Sigmoid colon (tissue), 7 donors: ENCODE results near the gene POGLUT2. TPM values are rescaled to one million over a fixed set of nuclear protein-coding genes. Genes with fewer than 3 reads are reported as not detected.

ENCODE experiments used
- DNase-seq: peaks from one replicate; pipeline ENCODE4 v3.0.0-alpha.2; 2019
- H3K27ac ChIP-seq, 4 donors: fragments of 200-600 bp; sonication (generic); one replicate each; pipeline ENCODE4 v1.5.1; 2016 to 2019; ENCODE audit warnings: mild to moderate bottlenecking in 1 of 4
- H3K27me3 ChIP-seq, 3 donors: fragments of 200-600 bp; sonication (generic); one replicate each; pipeline ENCODE4 v1.5.1; 2019; ENCODE audit warnings: mild to moderate bottlenecking in 1 of 3
- H3K36me3 ChIP-seq, 4 donors: fragments of 200-600 bp; sonication (generic); one replicate each; pipeline ENCODE4 v1.5.1; 2016 to 2019
- H3K4me1 ChIP-seq, 4 donors: fragments of 200-600 bp; sonication (generic); one replicate each; pipeline ENCODE4 v1.5.1; 2017 to 2019
- H3K4me3 ChIP-seq, 4 donors: fragments of 200-600 bp; sonication (generic); one replicate each; pipeline ENCODE4 v1.5.1; 2017 to 2019; ENCODE audit warnings: mild to moderate bottlenecking in 2 of 4, moderate library complexity in 1 of 4
- H3K9me3 ChIP-seq, 4 donors: fragments of 200-600 bp in 3 of 4; sonication (generic) in 3 of 4; one replicate each; pipeline versions ENCODE4 v1.5.1 to v1.6.1; 2013 to 2019
- CTCF ChIP-seq, 4 experiments: fragments of 450-650 bp in 3 of 4; fragments of 200-600 bp in 1 of 4; IDR thresholded peaks; one replicate each; pipeline ENCODE4 v1.5.1; 2016 to 2019; ENCODE audit warnings: antibody characterized with exemption in 4 of 4, mild to moderate bottlenecking in 3 of 4, moderate library complexity in 2 of 4
- EP300 ChIP-seq, 4 donors: sonication (generic); formaldehyde crosslinking; IDR thresholded peaks; one replicate each; pipeline ENCODE4 v1.6.1; 2017; ENCODE audit warnings: antibody characterized with exemption in 4 of 4
- POLR2A ChIP-seq, 2 donors: fragments of 450-650 bp; IDR thresholded peaks; one replicate each; pipeline ENCODE4 v1.6.1; 2016; ENCODE audit warnings: antibody characterized with exemption in 2 of 2, mild to moderate bottlenecking in 2 of 2, moderate library complexity in 2 of 2
- POLR2AphosphoS5 ChIP-seq, 4 donors: sonication (generic); formaldehyde crosslinking; IDR thresholded peaks; one replicate each; pipeline ENCODE4 v1.6.1; 2017; ENCODE audit warnings: antibody characterized with exemption in 4 of 4
- WGBS, 2 donors: extraction: QIAGEN DNeasy Blood & Tissue Kit; methylation state at CpG; one replicate each; pipeline ENCODE4 v1.1.7; 2013; 5-methylcytosine and 5-hydroxymethylcytosine counted together
- intact Hi-C: fragments of 100-400 bp; cut with DNase I; formaldehyde crosslinking; loops from one replicate; pipeline ENCODE4 v1.15.1; 2023
- polyA plus RNA-seq, 3 donors: library from polyadenylated mRNA; stranded (reverse); fragments of 200-250 nt; gene quantifications; one replicate each; pipeline ENCODE4 v1.2.3, GENCODE V29; 2013
- total RNA-seq, 4 donors: library from RNA; depleted of rRNA; stranded (reverse); fragments of >200 nt; gene quantifications; one replicate each; pipeline ENCODE4 v1.1.0, GENCODE V29; 2016
- donor health status: healthy with polysubstance abuse.
- donor health status: Bipolar disorder and iron deficiency.
- donor health status: healthy.

The POGLUT2 gene
- total and polyA plus RNA-seq, 7 donors: 0.60 to 8.4 (median 3.1) TPM

- H3K36me3 ChIP-seq: peaks cover 0 to 12% (median 3%) of the 10 kb centered on the region in 4 donors
- TF ChIP-seq POLR2A (IDR thresholded peaks at IDR 0.05): no peak
- H3K27ac ChIP-seq: no peak overlapping the region
- H3K4me1 ChIP-seq: peaks cover 0 to 18% (median 11%) of the 10 kb centered on the region in 4 donors
- 77 to 82% methylated on average over 4 of the region's 4 CpGs for WGBS, 2 donors
- no peak overlapping the region for H3K4me3 ChIP-seq
- no peaks in the 10 kb centered on the region for H3K27me3 ChIP-seq
- no peak for DNase-seq
- no peaks in the 10 kb centered on the region for H3K9me3 ChIP-seq
- intact Hi-C loops: loop anchor here (5.0 kb wide), 1 partner anchor 78 kb away; the partner anchor contains the start of gene ERCC5
These were observed 29.1 kb downstream of the POGLUT2 start for GRCh38 chr13:102769679-102770078.

GRCh38 chr13:102768909-102769308 is 29.9 kb downstream of the POGLUT2 start:
- Histone ChIP-seq H3K9me3 (no peaks in the 10 kb centered on the region), H3K4me1 (peaks cover 0 to 11% (median 8%) of the 10 kb centered on the region in 4 donors), H3K36me3 (peaks cover 0 to 12% (median 3%) of the 10 kb centered on the region in 4 donors), H3K27ac (no peak overlapping the region), H3K27me3 (no peaks in the 10 kb centered on the region), H3K4me3 (no peak overlapping the region)
- no peak for TF ChIP-seq POLR2AphosphoS5 (IDR thresholded peaks at IDR 0.05)
- no peak for TF ChIP-seq POLR2A (IDR thresholded peaks at IDR 0.05)
- no peak for TF ChIP-seq CTCF (IDR thresholded peaks at IDR 0.05)
- TF ChIP-seq EP300 (IDR thresholded peaks at IDR 0.05): no peak
- intact Hi-C loops: no loop called here
- no peak for DNase-seq
- WGBS, 2 donors: 81 to 82% methylated on average over 2 of the region's 2 CpGs

- H3K4me3 ChIP-seq: no peak overlapping the region
- H3K36me3 ChIP-seq: peaks cover 0 to 12% (median 3%) of the 10 kb centered on the region in 4 donors
- H3K27ac ChIP-seq: no peak overlapping the region
- H3K4me1 ChIP-seq: no peaks in the 10 kb centered on the region
- no peaks in the 10 kb centered on the region for H3K27me3 ChIP-seq
- H3K9me3 ChIP-seq: no peaks in the 10 kb centered on the region
- no peak for DNase-seq
- WGBS, 2 donors: 89 to 95% methylated on average over 1 of the region's 1 CpG
- TF ChIP-seq EP300 (IDR thresholded peaks at IDR 0.05) (no peak), POLR2A (IDR thresholded peaks at IDR 0.05) (no peak)
- intact Hi-C loops: no loop called here
These were observed 35.0 kb downstream of the POGLUT2 start for GRCh38 chr13:102763741-102764140.

GRCh38 chr13:102761071-102761470 is 37.7 kb downstream of the POGLUT2 start:
- Histone ChIP-seq H3K9me3 (no peaks in the 10 kb centered on the region), H3K36me3 (peaks cover 0 to 6% (median 0%) of the 10 kb centered on the region in 4 donors), H3K27ac (no peak overlapping the region), H3K27me3 (no peaks in the 10 kb centered on the region), H3K4me3 (no peak overlapping the region), H3K4me1 (no peaks in the 10 kb centered on the region)
- intact Hi-C loops: no loop called here
- no peak for TF ChIP-seq CTCF (IDR thresholded peaks at IDR 0.05)
- no peak for TF ChIP-seq POLR2AphosphoS5 (IDR thresholded peaks at IDR 0.05)
- no peak for TF ChIP-seq POLR2A (IDR thresholded peaks at IDR 0.05)
- no peak for TF ChIP-seq EP300 (IDR thresholded peaks at IDR 0.05)
- DNase-seq: no peak
- 86 to 93% methylated on average over 1 of the region's 1 CpG for WGBS, 2 donors

- no peaks in the 10 kb centered on the region for H3K36me3 ChIP-seq
- no peak for TF ChIP-seq POLR2A (IDR thresholded peaks at IDR 0.05)
- no peak for TF ChIP-seq CTCF (IDR thresholded peaks at IDR 0.05)
- no peak for TF ChIP-seq POLR2AphosphoS5 (IDR thresholded peaks at IDR 0.05)
- no peak for TF ChIP-seq EP300 (IDR thresholded peaks at IDR 0.05)
- no peak overlapping the region for H3K4me3 ChIP-seq
- no peaks in the 10 kb centered on the region for H3K27me3 ChIP-seq
- H3K4me1 ChIP-seq: no peaks in the 10 kb centered on the region
- 83 to 88% methylated on average over 2 of the region's 2 CpGs for WGBS, 2 donors
- no peak for DNase-seq
- intact Hi-C loops: no loop called here
- H3K27ac ChIP-seq: no peak overlapping the region
- H3K9me3 ChIP-seq: no peaks in the 10 kb centered on the region
These were observed 39.9 kb downstream of the POGLUT2 start for GRCh38 chr13:102758842-102759241.

GRCh38 chr13:102757006-102757405 is 41.8 kb downstream of the POGLUT2 start:
- TF ChIP-seq POLR2AphosphoS5 (IDR thresholded peaks at IDR 0.05) (no peak), EP300 (IDR thresholded peaks at IDR 0.05) (no peak), CTCF (IDR thresholded peaks at IDR 0.05) (no peak), POLR2A (IDR thresholded peaks at IDR 0.05) (no peak)
- Histone ChIP-seq H3K27me3 (no peaks in the 10 kb centered on the region), H3K27ac (no peak overlapping the region), H3K9me3 (no peaks in the 10 kb centered on the region), H3K4me1 (no peaks in the 10 kb centered on the region), H3K4me3 (no peak overlapping the region), H3K36me3 (no peaks in the 10 kb centered on the region)
- intact Hi-C loops: no loop called here
- 91% methylated on average over 1 of the region's 1 CpG for WGBS, 2 donors
- no peak for DNase-seq
